DOHH2 (cell line): Measurements from ENCODE around the gene BMP7.

ENCODE experiments used
- CTCF ChIP-seq: fragments of 200-600 bp; sonication (generic); IDR thresholded peaks from one replicate; pipeline ENCODE4 v1.5.1; 2014; ENCODE audit warnings: antibody characterized with exemption, mild to moderate bottlenecking, low read depth, low read length; ENCODE audit not compliant: poor library complexity, severe bottlenecking
- EZH2phosphoT487 ChIP-seq: fragments of 200-600 bp; sonication (generic); IDR thresholded peaks from 2 replicates; pipeline ENCODE4 v1.6.1; 2017; ENCODE audit warnings: borderline replicate concordance, mild to moderate bottlenecking, antibody characterized with exemption, low read length, moderate library complexity, mixed read lengths

GRCh38 chr20:57150559-57150958 is 115.9 kb downstream of the BMP7 start:
- TF ChIP-seq CTCF (no peak), EZH2phosphoT487 (no peak)
